GM12865 (cell line): ENCODE measurements around the gene GUCY2D.
"Not testable (repeated sequence)": the region's sequence is repeated elsewhere in the genome, so short reads cannot be mapped to it uniquely, and the experiment has no call there.

Source experiments
- DNase-seq: peaks from one replicate; pipeline ENCODE4 v3.0.0; 2010; ENCODE audit warnings: low read depth
- H3K4me3 ChIP-seq: 2 replicates; pipeline ENCODE4 v1.5.1; 2011; ENCODE audit warnings: mild to moderate bottlenecking, low read depth, low read length, control low read depth
- TF ChIP-seq, protein P1 (sequence below): IDR thresholded peaks from 2 replicates; pipeline ENCODE4 v1.5.1; 2011; ENCODE audit warnings: low read length, control low read depth, low read depth, inconsistent platforms; ENCODE audit not compliant: insufficient read depth; ENCODE audit errors: missing control alignments

The GUCY2D gene

GRCh38 chr17:8018436-8018835 lies 16.0 kb downstream of the GUCY2D start:
- DNase-seq: no peak
- TF ChIP-seq, protein P1, sequence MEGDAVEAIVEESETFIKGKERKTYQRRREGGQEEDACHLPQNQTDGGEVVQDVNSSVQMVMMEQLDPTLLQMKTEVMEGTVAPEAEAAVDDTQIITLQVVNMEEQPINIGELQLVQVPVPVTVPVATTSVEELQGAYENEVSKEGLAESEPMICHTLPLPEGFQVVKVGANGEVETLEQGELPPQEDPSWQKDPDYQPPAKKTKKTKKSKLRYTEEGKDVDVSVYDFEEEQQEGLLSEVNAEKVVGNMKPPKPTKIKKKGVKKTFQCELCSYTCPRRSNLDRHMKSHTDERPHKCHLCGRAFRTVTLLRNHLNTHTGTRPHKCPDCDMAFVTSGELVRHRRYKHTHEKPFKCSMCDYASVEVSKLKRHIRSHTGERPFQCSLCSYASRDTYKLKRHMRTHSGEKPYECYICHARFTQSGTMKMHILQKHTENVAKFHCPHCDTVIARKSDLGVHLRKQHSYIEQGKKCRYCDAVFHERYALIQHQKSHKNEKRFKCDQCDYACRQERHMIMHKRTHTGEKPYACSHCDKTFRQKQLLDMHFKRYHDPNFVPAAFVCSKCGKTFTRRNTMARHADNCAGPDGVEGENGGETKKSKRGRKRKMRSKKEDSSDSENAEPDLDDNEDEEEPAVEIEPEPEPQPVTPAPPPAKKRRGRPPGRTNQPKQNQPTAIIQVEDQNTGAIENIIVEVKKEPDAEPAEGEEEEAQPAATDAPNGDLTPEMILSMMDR: no peak

DNA sequence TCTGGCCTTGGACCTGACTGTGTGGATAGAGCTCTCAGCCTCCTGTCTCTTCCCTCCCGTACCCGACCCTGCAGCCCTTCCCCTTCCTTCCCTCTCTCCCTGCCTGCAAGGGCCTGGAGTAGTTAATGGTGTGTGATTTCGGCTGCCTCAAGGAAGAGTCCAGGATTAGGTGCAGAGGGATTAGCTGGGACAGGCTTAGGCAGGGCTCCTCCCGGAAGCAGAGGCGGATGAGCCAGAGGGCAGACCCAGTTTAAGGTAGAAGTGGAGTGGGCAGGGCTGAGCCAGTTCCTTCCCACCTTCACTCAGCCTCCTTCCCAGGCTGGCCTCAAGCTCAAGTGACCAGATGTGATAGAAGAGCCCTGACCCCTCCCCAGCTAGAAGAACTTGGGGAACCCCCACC lies 16.8 kb downstream of the GUCY2D start:
- TF ChIP-seq, protein P1: no peak
- no peak for DNase-seq
- no peak overlapping the region for H3K4me3 ChIP-seq

More at GRCh38 chr17:8018436-8018835, 16.0 kb downstream of the GUCY2D start:
- no peak overlapping the region for H3K4me3 ChIP-seq

GRCh38 chr17:8019665-8020650 lies 17.5 kb downstream of the GUCY2D start:
- TF ChIP-seq, protein P1: no peak
- H3K4me3 ChIP-seq: no peak overlapping the region
- DNase-seq: peak; percentile 8

- no peak for DNase-seq
- TF ChIP-seq, protein P1: no peak
- no peak overlapping the region for H3K4me3 ChIP-seq
Measured at GRCh38 chr17:8020776-8021564, 18.6 kb downstream of the GUCY2D start.

GRCh38 chr17:8021565-8022359 lies 19.3 kb downstream of the GUCY2D start:
- TF ChIP-seq, protein P1: no peak
- no peak for DNase-seq
- no peak overlapping the region for H3K4me3 ChIP-seq

- no peak for DNase-seq
- H3K4me3 ChIP-seq: no peak overlapping the region
- TF ChIP-seq, protein P1: no peak
Measured at GRCh38 chr17:8022360-8023003, 20.1 kb downstream of the GUCY2D start.

GRCh38 chr17:8024161-8024560 lies 21.7 kb downstream of the GUCY2D start:
- DNase-seq, H3K4me3 ChIP-seq: not testable (repeated sequence)
